HG03280 (cell line): ENCODE measurements around the gene HNRNPA1L2.
"Not testable (repeated sequence)": the region's sequence is repeated elsewhere in the genome, so short reads cannot be mapped to it uniquely, and the experiment has no call there.

Experiments used
- ATAC-seq: cut with Tn5 transposase; IDR thresholded peaks from one replicate; pipeline ENCODE4 v1.9.1; 2021; ENCODE audit warnings: mild to moderate bottlenecking, moderate library complexity; ENCODE audit not compliant: unreplicated experiment

Gene HNRNPA1L2

GRCh38 chr13:52642131-52642530 lies at the start of gene HNRNPA1L2:
Gene HNRNPA1L2, plus strand, starts transcription at chr13:52642431. Its CDS starts 62 bp downstream, at chr13:52642493.
- ATAC-seq: no peak

DNA sequence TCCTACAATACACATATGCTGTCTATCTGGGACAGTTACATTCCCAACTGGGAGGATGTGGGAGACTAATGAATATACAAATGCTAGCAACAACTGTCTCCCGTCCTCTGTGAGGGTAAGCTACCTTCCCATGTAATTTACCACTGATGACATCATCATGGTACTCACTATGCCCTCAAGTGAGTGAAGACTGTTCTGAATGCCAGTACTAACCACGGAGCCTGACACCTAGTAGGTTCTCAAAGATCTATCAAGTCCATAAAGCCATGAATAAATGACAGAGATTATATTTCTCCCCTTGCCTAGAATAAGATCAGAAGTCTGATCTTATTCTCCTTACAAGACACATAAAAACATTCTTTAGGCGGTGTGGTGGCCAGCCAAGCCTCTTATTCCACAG lies 49.1 kb upstream of the HNRNPA1L2 start:
- not testable (repeated sequence) for ATAC-seq

GRCh38 chr13:52593812-52594211 lies 48.4 kb upstream of the HNRNPA1L2 start:
- not testable (repeated sequence) for ATAC-seq

DNA sequence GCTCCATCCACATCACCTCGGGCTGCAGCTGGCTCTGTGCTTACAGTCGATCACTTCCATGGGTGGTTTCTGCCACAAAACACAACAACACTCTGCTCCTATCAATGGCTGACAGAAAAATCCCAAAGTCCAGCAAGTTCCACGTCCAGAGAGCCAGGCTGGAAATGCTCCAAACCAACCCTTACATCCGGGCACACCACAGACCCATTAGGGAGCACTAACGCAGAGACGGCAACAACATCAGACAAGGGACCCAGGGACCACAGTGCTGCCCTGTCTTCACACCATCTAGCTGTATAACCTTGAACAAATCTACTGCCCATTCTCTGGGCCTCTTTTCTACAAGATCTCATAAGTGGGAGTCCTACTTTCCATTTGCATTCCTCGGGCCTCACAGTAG lies 47.9 kb upstream of the HNRNPA1L2 start:
- not testable (repeated sequence) for ATAC-seq

DNA sequence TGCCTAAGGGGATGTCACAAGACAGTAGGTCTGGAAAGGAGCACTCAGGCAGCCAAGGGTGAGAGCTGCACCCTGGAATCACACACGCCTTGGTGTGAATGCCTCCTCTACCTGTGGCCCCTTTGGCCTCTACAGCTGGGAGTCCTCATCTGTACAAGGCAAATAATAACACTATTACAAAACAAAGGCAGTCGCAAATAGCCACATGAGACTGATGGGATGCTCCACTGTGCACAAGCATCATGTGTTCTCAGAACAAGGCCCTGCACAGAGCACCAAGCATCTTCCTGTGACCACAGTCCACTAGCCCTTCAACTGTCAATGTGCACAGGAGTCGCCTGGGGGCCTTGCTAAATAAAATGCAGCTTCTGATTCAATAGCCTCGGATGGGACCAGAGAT lies 44.6 kb upstream of the HNRNPA1L2 start:
- no peak for ATAC-seq

DNA sequence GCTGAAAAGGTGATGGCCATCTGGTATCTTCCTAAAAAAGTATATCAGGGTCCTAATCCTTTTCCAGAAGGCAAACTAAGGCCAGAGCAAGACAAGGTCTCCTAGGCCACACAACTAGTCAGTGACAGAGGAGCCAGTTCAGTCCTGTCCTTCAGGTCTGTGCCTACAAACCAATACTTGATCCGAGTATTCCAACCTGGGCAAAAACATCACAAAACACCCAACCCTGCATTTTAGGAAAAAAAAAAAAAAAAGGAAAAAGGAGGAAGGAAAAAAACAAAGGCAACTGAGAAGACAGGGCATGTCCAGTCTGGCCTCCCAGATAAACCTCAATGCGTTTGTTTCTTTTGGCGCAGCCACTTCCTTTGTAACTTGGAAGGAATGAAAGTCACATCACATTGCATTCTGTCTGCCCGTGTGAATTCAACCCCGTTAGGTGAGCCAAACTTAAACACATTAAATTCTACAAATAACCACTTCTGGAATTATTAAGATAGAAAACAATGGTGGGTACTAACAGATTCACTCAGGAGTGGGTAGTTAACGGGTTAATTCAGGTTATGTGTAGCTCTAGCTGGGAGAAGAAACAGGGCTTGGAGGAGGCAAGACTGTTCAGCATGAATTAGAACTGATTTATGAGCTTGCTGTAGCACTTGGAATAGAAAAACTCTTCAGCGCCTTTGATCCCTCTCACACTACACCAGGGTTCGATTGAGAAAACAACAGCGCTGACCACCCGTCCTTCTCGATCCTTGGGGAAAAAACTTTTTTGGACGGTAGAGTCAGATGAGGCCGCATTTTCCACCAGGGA lies 43.0 kb upstream of the HNRNPA1L2 start:
- ATAC-seq: peak; percentile 4

DNA sequence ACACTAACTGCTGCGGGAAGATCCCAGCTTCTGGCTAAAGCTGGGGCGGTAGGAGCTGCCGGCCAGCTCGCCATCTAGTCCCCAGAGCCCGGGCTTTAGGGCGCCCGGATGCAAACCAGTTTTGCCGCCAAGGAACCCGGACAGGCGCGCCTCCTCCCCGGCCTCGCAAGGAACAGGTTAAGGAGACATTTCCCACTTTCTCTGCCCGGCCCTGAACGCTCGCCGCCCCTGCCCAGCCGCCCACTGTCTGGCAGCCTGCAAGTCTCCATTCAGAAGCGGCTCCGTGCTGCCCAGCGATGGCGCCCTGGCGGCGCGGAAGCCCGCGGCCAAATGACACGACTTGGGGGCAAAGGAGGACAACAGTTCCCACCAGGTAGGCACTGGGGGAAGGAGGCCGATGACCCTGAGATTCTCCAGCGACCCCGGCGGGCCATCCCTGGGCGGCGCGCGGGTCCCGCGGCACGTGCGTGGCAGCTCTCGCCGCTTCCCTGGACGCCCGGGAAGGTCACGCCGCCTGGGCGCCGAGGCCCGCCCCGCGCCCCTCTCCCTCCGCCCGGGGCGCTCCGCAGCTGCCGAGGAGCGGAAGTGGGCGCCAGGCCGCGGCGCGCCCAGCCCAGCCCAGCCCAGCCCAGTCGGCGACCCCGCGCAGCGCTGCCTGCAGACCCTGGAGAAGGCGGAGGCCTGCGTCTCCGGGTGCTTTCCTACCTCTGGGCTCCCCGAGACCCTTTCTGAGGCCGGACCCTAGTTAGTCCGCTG lies 42.2 kb upstream of the HNRNPA1L2 start:
- ATAC-seq: peak; percentile 57

DNA sequence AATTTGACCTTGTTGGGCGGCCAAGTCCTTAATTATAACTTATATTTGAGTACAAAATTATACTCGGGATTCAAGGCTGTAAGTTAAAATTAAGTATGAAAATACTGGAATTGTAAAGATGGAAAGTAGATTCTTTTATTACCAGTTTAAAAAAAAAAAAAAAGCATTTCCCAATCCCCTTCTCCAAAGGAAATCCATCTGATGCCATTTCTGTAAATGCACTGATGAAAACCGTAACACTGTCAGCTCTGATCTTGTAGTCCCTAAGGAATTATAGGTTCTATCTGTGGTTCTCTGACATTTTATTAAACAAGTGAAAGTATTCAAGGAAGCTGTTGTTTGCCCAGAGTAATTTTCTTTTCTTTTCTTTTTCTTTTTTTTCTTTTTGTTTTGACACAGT lies 41.6 kb upstream of the HNRNPA1L2 start:
- no peak for ATAC-seq

GRCh38 chr13:52603316-52603715 lies 38.9 kb upstream of the HNRNPA1L2 start:
- ATAC-seq: not testable (repeated sequence)

GRCh38 chr13:52606126-52606525 lies 36.1 kb upstream of the HNRNPA1L2 start:
- ATAC-seq: not testable (repeated sequence)

- not testable (repeated sequence) for ATAC-seq
These were observed 35.4 kb upstream of the HNRNPA1L2 start for GRCh38 chr13:52606795-52607194.

- not testable (repeated sequence) for ATAC-seq
These were observed 34.0 kb upstream of the HNRNPA1L2 start for GRCh38 chr13:52608184-52608583.

DNA sequence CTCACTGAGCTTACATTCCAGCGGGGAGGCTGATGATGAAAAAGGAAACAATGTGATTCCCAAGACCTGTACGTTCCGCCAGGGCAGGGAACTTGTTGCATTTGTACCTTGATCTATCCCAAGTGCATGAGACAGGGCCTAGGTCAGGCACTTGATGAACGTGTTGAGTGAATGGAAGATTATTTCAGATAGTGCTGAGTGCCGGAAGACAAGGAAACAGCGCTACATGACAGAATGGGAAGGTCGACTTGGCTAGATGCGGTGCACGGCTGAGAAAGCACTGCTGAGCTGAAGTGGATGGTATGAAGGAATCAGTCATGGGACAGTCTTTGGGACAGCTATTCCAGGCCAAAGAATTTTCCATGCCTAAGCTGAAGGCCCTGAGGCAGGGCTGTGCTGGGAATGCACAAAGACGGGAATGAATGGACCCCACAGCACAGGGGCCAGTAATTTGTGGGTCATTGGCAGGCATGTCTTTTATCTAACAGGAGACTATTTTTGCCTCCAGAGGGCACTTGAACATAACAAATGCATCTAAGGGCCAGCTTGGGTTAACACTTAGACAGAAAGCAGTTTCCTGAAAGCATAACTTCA lies 33.1 kb upstream of the HNRNPA1L2 start:
- peak; percentile 69 for ATAC-seq

DNA sequence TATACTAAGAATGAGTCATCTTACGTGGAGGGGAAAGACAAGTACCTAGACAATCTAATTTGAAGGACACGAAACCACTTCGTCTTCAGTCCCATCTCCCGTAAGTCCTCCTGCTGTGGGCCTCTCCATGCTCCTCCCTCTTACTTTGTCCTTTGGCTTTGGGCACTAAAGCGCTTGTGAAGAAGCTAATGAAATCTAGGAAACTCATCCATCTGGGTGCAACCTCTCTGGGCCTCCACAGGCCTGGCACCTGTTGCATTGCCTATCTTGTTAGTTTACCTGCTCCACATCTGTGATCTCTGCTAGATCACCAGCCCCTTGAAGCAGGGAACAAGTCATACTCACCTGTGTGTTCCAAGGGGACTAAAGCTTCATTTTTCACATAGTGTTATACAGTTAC lies 32.1 kb upstream of the HNRNPA1L2 start:
- ATAC-seq: not testable (repeated sequence)

- no peak for ATAC-seq
These were observed 27.0 kb upstream of the HNRNPA1L2 start for GRCh38 chr13:52615134-52615801.

DNA sequence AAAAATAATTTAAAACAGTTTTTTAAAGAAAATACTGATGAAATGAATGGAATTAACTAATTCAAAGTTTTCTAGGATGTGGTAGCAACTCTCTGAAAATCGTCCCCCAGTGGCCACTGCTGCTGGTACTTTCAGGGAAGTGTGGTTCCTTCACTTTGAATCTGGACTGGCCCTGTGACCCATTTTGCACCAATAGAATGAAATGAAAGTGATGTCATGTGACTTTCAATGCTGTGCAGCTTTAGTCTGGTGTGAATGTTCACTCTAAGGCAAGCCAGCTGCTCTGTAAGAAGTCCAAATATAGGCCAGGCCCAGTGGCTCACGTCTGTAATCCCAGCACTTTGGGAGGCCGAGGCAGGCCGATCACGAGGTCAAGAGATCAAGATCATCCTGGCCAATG lies 26.4 kb upstream of the HNRNPA1L2 start:
- ATAC-seq: peak; percentile 36

GRCh38 chr13:52617070-52618060 lies 24.9 kb upstream of the HNRNPA1L2 start:
- peak; percentile 94 for ATAC-seq

- ATAC-seq: not testable (repeated sequence)
These were observed 11.0 kb upstream of the HNRNPA1L2 start for GRCh38 chr13:52631083-52631690.

DNA sequence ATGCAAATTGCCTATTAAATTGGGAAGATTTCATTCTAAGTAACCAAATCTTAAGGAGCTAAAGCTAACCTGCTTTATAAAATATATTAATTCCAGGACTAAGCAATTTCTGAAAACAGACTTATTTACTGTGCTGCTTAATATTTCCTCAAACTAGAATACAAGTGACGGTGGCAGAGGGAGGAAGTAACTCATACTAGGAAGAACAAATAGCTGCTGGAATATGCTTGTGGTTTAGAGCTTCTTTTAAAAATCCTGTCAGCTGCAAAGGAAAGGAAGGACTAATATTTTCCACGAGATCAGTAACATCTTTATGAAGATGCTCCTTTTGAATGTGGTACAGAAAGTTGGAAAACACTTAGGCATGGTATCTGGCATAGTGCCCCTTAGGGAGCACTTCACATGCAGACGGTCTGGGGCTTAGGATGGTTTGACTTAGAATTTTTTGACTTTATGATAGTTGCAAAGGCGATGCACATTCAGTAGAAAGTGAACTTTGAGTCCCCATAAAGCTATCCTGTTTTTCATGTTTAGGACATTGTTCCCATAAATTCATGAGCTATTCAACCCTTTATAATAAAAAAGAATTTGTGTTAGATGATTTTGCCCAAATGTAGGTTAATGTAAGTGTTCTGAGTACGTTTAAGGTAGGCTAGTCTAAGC lies 3.4 kb upstream of the HNRNPA1L2 start:
- ATAC-seq: no peak
